Body of pancreas (tissue), 4 donors: Measurements from ENCODE around the gene HOXD10.

Experiments used
- POLR2A ChIP-seq, 3 donors: fragments of 450-650 bp; IDR thresholded peaks; one replicate each; pipeline ENCODE4 v1.6.1; 2016; ENCODE audit warnings: antibody characterized with exemption in 3 of 3, mild to moderate bottlenecking in 2 of 3
- TF ChIP-seq, protein P1 (sequence below), 7 experiments: fragments of 450-650 bp in 4 of 7; fragments of 200-600 bp in 3 of 7; sonication (generic) in 3 of 7; IDR thresholded peaks; one replicate each; pipeline ENCODE4 v1.5.1; 2016 to 2019; ENCODE audit warnings: antibody characterized with exemption in 7 of 7

DNA sequence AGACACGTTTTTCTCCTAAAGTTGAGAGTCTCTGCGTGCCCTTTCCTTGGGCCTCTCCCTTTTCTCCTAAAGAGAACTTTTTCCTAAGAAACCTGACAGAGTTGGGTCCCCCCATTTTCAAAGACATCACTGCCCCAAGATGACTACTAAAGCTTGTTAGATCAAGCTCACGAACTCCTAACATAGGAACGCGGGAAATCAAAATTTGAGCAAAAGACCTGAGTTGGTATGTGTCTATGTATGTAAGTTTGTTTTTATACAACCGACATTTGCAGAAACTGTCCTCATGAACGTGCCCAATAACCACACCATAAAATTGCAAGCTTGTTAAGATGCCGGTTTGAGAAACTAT lies 22.7 kb upstream of the HOXD10 start:
- no peak for TF ChIP-seq POLR2A (IDR thresholded peaks at IDR 0.05)
- TF ChIP-seq, protein P1, sequence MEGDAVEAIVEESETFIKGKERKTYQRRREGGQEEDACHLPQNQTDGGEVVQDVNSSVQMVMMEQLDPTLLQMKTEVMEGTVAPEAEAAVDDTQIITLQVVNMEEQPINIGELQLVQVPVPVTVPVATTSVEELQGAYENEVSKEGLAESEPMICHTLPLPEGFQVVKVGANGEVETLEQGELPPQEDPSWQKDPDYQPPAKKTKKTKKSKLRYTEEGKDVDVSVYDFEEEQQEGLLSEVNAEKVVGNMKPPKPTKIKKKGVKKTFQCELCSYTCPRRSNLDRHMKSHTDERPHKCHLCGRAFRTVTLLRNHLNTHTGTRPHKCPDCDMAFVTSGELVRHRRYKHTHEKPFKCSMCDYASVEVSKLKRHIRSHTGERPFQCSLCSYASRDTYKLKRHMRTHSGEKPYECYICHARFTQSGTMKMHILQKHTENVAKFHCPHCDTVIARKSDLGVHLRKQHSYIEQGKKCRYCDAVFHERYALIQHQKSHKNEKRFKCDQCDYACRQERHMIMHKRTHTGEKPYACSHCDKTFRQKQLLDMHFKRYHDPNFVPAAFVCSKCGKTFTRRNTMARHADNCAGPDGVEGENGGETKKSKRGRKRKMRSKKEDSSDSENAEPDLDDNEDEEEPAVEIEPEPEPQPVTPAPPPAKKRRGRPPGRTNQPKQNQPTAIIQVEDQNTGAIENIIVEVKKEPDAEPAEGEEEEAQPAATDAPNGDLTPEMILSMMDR (IDR thresholded peaks at IDR 0.05) = no peak
